Neural crest cell (in vitro differentiated cells): ENCODE measurements around the gene CCDC178. TPM values are rescaled to one million over a fixed set of nuclear protein-coding genes. Genes with fewer than 3 reads are reported as not detected.

Source experiments
- DNase-seq: peaks from one replicate; pipeline ENCODE4 v3.0.0; 2021; ENCODE audit warnings: low read depth, mixed read lengths, low spot score
- H3K27ac Mint-ChIP-seq: one replicate; pipeline ENCODE4 v1.8.0; 2021; ENCODE audit warnings: mild to moderate bottlenecking, mixed read lengths; ENCODE audit not compliant: unreplicated experiment
- H3K27me3 Mint-ChIP-seq: 2 replicates; pipeline ENCODE4 v1.8.0; 2021; ENCODE audit warnings: low read depth, mild to moderate bottlenecking, mixed read lengths
- H3K36me3 Mint-ChIP-seq: 2 replicates; pipeline ENCODE4 v1.8.0; 2021; ENCODE audit warnings: low read depth, mild to moderate bottlenecking, mixed read lengths
- H3K4me1 Mint-ChIP-seq: 2 replicates; pipeline ENCODE4 v1.8.0; 2021; ENCODE audit warnings: mixed read lengths
- H3K4me3 Mint-ChIP-seq: one replicate; pipeline ENCODE4 v1.8.0; 2021; ENCODE audit warnings: mild to moderate bottlenecking, mixed read lengths
- H3K9me3 Mint-ChIP-seq: 2 replicates; pipeline ENCODE4 v1.8.0; 2021; ENCODE audit warnings: mixed read lengths
- CTCF ChIP-seq: fragments of 200-600 bp; sonication (generic); conservative IDR thresholded peaks from 2 replicates; pipeline ENCODE4 v1.5.0; 2021; ENCODE audit warnings: antibody characterized with exemption, mild to moderate bottlenecking
- total RNA-seq: library from RNA; stranded (reverse); gene quantifications from 2 replicates; pipeline ENCODE4 v1.2.1, GENCODE V29; 2021

CCDC178 gene
- total RNA-seq, 1 donor from 2014 or later = 0.42 TPM

- Mint-ChIP-seq H3K4me1 (peaks cover 35% of the 10 kb centered on the region), H3K36me3 (peaks cover 3% of the 10 kb centered on the region), H3K9me3 (peaks cover 10% of the 10 kb centered on the region), H3K27ac (no peak overlapping the region), H3K27me3 (no peaks in the 10 kb centered on the region), H3K4me3 (no peak overlapping the region)
- no peak for TF ChIP-seq CTCF
- no peak for DNase-seq
These were observed 530.5 kb downstream of the CCDC178 start for GRCh38 chr18:32909798-32910561.

GRCh38 chr18:32908424-32908805, 532.1 kb downstream of the CCDC178 start:
- Mint-ChIP-seq H3K27ac (no peak overlapping the region), H3K27me3 (no peaks in the 10 kb centered on the region), H3K36me3 (peaks cover 3% of the 10 kb centered on the region), H3K4me3 (no peak overlapping the region), H3K9me3 (peaks cover 10% of the 10 kb centered on the region), H3K4me1 (peaks cover 35% of the 10 kb centered on the region)
- no peak for DNase-seq
- TF ChIP-seq CTCF = no peak

GRCh38 chr18:32907648-32908423, 532.7 kb downstream of the CCDC178 start:
- Mint-ChIP-seq H3K4me1 (peaks cover 35% of the 10 kb centered on the region), H3K36me3 (peaks cover 1% of the 10 kb centered on the region), H3K27me3 (no peaks in the 10 kb centered on the region), H3K4me3 (no peak overlapping the region), H3K27ac (no peak overlapping the region), H3K9me3 (peaks cover 8% of the 10 kb centered on the region)
- no peak for DNase-seq
- TF ChIP-seq CTCF = no peak

GRCh38 chr18:32907311-32907585, 533.3 kb downstream of the CCDC178 start:
- H3K4me1 Mint-ChIP-seq = peaks cover 35% of the 10 kb centered on the region

More at GRCh38 chr18:32907311-32907585, 533.3 kb downstream of the CCDC178 start:
- Mint-ChIP-seq H3K4me3 (no peak overlapping the region), H3K36me3 (no peaks in the 10 kb centered on the region), H3K9me3 (peaks cover 6% of the 10 kb centered on the region), H3K27ac (no peak overlapping the region), H3K27me3 (no peaks in the 10 kb centered on the region)
- DNase-seq = no peak
- TF ChIP-seq CTCF = no peak
